ENCODE results near the gene RBBP8.

Gene RBBP8

GRCh38 chr18:23065234-23065806 is 132.2 kb downstream of the RBBP8 start:
- Histone ChIP-seq H3K4me3 (IDR thresholded peaks at IDR 0.05; ENCODE audit: insufficient read depth, low read depth, low read length) (no peak overlapping the region), H3K27me3 (ENCODE audit: insufficient read depth, low read depth) (no peaks in the 10 kb centered on the region), H2AFZ (ENCODE audit: low read depth) (no peak overlapping the region), H3K36me3 (ENCODE audit: insufficient read depth) (no peaks in the 10 kb centered on the region), H3K9ac (no peak overlapping the region), H3K4me1 (ENCODE audit: low read depth, poor library complexity, severe bottlenecking) (no peaks in the 10 kb centered on the region), H3K4me2 (no peak overlapping the region), H4K20me1 (ENCODE audit: insufficient read depth) (no peaks in the 10 kb centered on the region), H3K27ac (no peak overlapping the region), H3K79me2 (ENCODE audit: insufficient read depth, low read depth) (no peaks in the 10 kb centered on the region)
- TF ChIP-seq CTCF (conservative IDR thresholded peaks at IDR 0.05; ENCODE audit: low read depth, low read length): no peak

DNA sequence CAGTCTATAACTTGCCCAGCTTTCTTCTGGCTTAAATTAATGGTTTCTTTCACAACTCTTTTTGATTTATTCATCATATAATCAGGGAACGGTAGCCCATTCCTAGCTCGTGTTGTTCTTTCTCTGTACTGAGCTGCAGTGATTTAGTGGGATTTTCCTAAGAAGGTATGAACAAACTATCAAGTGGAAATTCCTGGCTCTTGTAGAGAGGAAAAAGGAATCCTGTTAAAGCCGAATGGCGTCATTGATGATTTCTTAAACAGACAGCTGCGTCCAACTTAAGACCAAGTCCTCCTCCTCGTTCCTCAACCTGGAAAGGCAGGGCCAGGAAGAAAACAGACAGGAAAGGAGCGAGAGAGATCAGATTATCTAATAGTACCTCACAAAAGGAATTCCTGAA is 132.9 kb downstream of the RBBP8 start:
- Histone ChIP-seq H3K27me3 (ENCODE audit: insufficient read depth, low read depth) (no peaks in the 10 kb centered on the region), H2AFZ (ENCODE audit: low read depth) (no peak overlapping the region), H4K20me1 (ENCODE audit: insufficient read depth) (no peaks in the 10 kb centered on the region), H3K4me3 (IDR thresholded peaks at IDR 0.05; ENCODE audit: insufficient read depth, low read depth, low read length) (no peak overlapping the region), H3K27ac (no peak overlapping the region), H3K36me3 (ENCODE audit: insufficient read depth) (no peaks in the 10 kb centered on the region), H3K4me1 (ENCODE audit: low read depth, poor library complexity, severe bottlenecking) (peaks cover 2% of the 10 kb centered on the region), H3K9ac (no peak overlapping the region), H3K79me2 (ENCODE audit: insufficient read depth, low read depth) (no peaks in the 10 kb centered on the region), H3K4me2 (no peak overlapping the region)
- TF ChIP-seq CTCF (conservative IDR thresholded peaks at IDR 0.05; ENCODE audit: low read depth, low read length): no peak

DNA sequence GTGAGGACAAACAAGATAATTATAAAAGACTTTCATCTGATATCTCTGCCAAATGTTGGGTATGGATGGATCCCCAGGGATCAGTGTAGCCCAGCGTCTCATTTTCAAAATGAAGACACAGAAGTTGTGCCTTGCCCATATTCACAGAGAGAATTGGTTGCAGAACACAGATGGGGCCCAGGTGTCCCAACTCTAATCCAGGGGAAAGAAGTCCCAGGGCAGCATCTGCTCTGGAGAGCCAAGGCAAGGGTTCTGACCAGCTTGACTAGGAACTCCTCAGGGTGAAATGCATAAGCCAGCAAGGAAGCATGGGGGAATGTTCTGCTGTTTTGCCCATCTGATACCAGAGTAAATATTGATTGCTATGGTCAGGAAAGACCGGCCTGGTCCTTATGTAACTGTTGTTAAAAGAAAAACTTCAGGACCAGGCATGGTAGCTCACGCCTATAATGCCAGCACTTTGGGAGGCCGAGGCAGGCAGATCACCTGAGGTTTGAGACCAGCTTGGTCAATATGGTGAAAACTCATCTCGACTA is 133.4 kb downstream of the RBBP8 start:
- no peaks in the 10 kb centered on the region for H4K20me1 ChIP-seq (ENCODE audit: insufficient read depth)
- no peaks in the 10 kb centered on the region for H3K36me3 ChIP-seq (ENCODE audit: insufficient read depth)
- H2AFZ ChIP-seq (ENCODE audit: low read depth): no peak overlapping the region
- H3K9ac ChIP-seq: no peak overlapping the region
- H3K27me3 ChIP-seq (ENCODE audit: insufficient read depth, low read depth): no peaks in the 10 kb centered on the region
- no peak overlapping the region for H3K27ac ChIP-seq
- peaks cover 7% of the 10 kb centered on the region for H3K4me1 ChIP-seq (ENCODE audit: low read depth, poor library complexity, severe bottlenecking)
- no peak overlapping the region for H3K4me3 ChIP-seq (IDR thresholded peaks at IDR 0.05; ENCODE audit: insufficient read depth, low read depth, low read length)
- no peak for TF ChIP-seq CTCF (conservative IDR thresholded peaks at IDR 0.05; ENCODE audit: low read depth, low read length)
- H3K4me2 ChIP-seq: no peak overlapping the region
- no peaks in the 10 kb centered on the region for H3K79me2 ChIP-seq (ENCODE audit: insufficient read depth, low read depth)

DNA sequence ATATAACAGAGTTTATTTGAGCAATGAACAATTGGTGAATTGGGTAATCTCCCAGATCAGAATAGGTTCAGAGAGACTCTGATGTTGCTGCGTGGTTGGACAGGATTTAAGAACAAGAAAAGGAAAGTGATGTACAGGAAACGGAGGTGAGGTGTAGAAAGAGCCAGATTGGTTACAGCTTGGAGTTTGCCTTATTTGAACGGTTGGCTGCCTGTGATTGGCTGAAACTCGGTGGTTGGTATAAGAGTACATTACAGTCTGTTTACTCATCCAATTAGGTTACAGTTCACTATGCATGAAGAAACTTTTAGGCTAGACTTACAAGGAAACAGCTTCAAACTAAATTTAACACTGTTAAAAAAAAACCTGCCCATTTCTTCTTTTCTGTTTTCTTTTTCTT is 134.1 kb downstream of the RBBP8 start:
- Histone ChIP-seq H3K4me2 (no peak overlapping the region), H2AFZ (ENCODE audit: low read depth) (no peak overlapping the region), H3K79me2 (ENCODE audit: insufficient read depth, low read depth) (no peaks in the 10 kb centered on the region)

More for the DNA sequence above, 134.1 kb downstream of the RBBP8 start:
- H3K9ac ChIP-seq: no peak overlapping the region
- no peaks in the 10 kb centered on the region for H4K20me1 ChIP-seq (ENCODE audit: insufficient read depth)
- peaks cover 14% of the 10 kb centered on the region for H3K4me1 ChIP-seq (ENCODE audit: low read depth, poor library complexity, severe bottlenecking)
- H3K27me3 ChIP-seq (ENCODE audit: insufficient read depth, low read depth): no peaks in the 10 kb centered on the region
- no peaks in the 10 kb centered on the region for H3K36me3 ChIP-seq (ENCODE audit: insufficient read depth)
- no peak for TF ChIP-seq CTCF (conservative IDR thresholded peaks at IDR 0.05; ENCODE audit: low read depth, low read length)
- no peak overlapping the region for H3K4me3 ChIP-seq (IDR thresholded peaks at IDR 0.05; ENCODE audit: insufficient read depth, low read depth, low read length)
- no peak overlapping the region for H3K27ac ChIP-seq

Data from KMS-11 (cell line).